Activated T-helper 17 cell treated with anti-CD3 and anti-CD28 coated beads, Interleukin-2, amount 50 U/mL, for 72 hours (primary cell): ENCODE data around the gene SLC7A14. TPM values are rescaled to one million over a fixed set of nuclear protein-coding genes. Genes with fewer than 3 reads are reported as not detected.

Source experiments
- ATAC-seq: fragments of 150-1000 bp; cut with Tn5 transposase; replicated peaks from 2 replicates; pipeline ENCODE4 v1.10.0; 2021; ENCODE audit warnings: mild to moderate bottlenecking, moderate library complexity
- H3K27ac Mint-ChIP-seq: one replicate; pipeline ENCODE4 v1.8.0; 2022; ENCODE audit warnings: mixed read lengths
- H3K27me3 Mint-ChIP-seq: one replicate; pipeline ENCODE4 v1.8.0; 2022; ENCODE audit warnings: mixed read lengths
- H3K36me3 Mint-ChIP-seq: one replicate; pipeline ENCODE4 v1.8.0; 2022; ENCODE audit warnings: low read depth, mild to moderate bottlenecking, mixed read lengths
- H3K4me1 Mint-ChIP-seq: one replicate; pipeline ENCODE4 v1.8.0; 2022; ENCODE audit warnings: mixed read lengths
- H3K4me3 Mint-ChIP-seq: one replicate; pipeline ENCODE4 v1.8.0; 2022; ENCODE audit warnings: mild to moderate bottlenecking, mixed read lengths
- H3K9me3 Mint-ChIP-seq: one replicate; pipeline ENCODE4 v1.8.0; 2022; ENCODE audit warnings: mixed read lengths
- total RNA-seq, 2 donors: library from RNA; stranded (reverse); gene quantifications; one replicate each; pipeline ENCODE4 v1.2.3, GENCODE V29; 2022

SLC7A14 gene
- total RNA-seq, 2 donors from 2014 or later = not detected

DNA sequence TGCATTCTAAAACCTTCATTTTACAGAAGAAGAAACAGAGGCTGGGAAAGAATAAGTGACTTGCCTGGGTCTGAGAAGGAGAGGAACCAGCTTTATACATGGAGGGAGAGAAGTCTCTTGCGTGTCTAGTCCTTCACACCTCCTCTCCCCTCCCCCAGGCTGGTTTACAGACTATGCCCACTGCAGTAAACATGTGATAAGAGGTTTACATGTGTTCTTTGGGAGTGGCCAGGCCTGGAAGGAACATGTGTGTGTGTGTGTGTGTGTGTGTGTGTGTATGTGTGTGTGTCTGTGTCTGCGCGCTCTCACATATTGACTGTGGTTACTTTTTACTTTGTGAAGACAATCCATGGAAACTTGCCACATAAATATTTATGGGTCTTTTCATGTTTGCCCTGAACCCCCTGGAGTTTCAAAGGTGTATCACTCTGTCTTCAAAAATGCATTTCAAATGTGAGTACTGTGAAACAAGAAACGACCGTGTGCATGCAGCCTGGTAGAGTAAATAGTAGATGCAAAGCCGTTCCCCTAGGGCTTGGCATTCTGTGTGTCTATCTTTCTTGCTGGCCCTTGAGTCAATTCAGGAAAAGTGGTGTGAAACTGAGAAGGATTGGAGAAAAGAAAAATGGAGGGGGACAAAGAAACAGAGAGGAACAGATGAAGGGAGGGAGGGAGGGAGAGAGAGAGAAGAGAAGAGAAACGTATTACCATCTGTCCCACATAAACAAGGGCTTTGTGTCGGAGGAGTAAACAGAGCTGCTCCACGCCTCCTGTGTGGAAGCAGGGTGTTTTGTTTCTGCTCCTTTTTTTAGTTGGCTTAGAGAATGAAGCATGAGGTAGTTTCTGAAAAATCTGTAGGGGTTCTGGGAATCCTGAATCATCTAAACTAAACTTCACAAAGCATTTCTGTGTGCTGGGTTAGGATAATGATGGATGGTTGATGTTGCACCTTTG is 115.5 kb downstream of the SLC7A14 start:
- H3K36me3 Mint-ChIP-seq = no peaks in the 10 kb centered on the region
- H3K4me3 Mint-ChIP-seq = no peak overlapping the region
- no peaks in the 10 kb centered on the region for H3K9me3 Mint-ChIP-seq
- ATAC-seq = no peak
- H3K4me1 Mint-ChIP-seq = no peaks in the 10 kb centered on the region
- peaks cover 39% of the 10 kb centered on the region for H3K27me3 Mint-ChIP-seq
- H3K27ac Mint-ChIP-seq = no peak overlapping the region

DNA sequence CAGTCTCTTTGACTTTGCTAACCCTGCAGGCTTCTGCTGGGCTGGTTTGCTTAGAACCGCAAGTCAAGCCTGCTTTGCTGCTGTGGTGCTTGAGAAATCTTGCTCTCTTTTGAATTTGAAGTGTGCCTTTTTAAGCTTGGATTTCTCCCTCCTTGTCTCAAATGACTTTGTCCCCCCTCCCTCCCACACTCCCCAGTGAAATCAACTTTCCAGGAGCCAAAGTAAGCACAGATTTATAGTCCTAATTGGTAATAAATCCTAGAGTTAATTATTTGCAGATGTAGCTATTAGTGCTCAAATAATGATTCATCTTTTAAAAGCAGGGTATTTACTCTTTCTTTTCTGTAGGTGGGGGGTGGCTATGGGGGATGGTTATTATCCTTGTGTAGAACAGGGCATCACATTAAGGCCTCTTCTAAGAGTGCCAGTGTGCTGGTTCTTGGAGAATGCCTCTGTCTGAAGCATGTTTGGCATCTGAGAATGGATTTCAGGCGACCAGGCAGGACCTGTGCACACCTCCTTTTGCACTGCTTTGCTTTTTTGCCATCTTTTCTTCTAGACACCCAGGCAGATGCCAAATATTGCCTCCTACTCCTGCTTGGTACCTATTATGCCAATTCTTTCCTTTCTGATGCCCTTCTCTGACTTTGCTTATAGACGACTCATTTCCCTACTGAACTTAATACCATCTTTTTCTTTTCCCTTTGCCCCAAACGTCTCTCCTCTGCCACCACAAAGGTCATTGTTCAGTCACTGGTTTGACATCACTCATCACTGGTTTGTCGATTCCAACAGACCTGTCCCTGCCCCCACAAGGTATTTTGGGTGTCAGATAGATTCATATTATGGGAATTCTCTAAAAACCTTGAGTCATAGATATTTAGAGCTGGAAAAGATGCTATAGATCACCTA is 116.5 kb downstream of the SLC7A14 start:
- Mint-ChIP-seq H3K36me3 (no peaks in the 10 kb centered on the region), H3K4me1 (no peaks in the 10 kb centered on the region), H3K27ac (no peak overlapping the region), H3K27me3 (peaks cover 36% of the 10 kb centered on the region), H3K4me3 (no peak overlapping the region), H3K9me3 (no peaks in the 10 kb centered on the region)
- peak; percentile 40 for ATAC-seq

DNA sequence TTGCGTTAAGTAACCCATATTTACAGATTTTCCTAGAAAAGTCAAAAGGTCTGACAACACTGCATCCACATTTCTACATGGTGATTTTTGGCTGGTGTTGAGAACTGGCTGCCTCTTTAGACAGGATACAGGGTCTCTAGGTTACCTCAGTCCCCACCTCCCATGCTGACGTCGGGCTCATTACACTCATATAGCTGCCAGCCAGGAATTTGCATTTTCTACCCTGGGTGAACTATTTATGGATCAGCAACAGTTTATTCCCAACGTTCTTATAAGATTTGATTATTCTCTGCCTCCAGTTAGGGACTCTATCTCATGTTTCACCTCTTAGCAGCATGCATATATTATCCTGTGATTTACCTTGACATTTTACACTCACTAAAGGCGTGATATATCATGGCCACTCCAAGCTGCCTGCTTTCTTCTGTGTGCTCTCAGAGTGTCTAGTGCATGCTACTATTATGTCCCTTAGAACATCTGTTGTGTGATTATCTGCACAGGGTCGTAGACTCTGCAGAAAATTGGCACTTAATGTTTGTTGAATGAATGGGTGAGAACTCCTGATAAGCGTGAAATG is 118.2 kb downstream of the SLC7A14 start:
- ATAC-seq = no peak
- Mint-ChIP-seq H3K27ac (no peak overlapping the region), H3K4me1 (no peaks in the 10 kb centered on the region), H3K27me3 (peaks cover 34% of the 10 kb centered on the region), H3K4me3 (no peak overlapping the region), H3K9me3 (no peaks in the 10 kb centered on the region), H3K36me3 (no peaks in the 10 kb centered on the region)

DNA sequence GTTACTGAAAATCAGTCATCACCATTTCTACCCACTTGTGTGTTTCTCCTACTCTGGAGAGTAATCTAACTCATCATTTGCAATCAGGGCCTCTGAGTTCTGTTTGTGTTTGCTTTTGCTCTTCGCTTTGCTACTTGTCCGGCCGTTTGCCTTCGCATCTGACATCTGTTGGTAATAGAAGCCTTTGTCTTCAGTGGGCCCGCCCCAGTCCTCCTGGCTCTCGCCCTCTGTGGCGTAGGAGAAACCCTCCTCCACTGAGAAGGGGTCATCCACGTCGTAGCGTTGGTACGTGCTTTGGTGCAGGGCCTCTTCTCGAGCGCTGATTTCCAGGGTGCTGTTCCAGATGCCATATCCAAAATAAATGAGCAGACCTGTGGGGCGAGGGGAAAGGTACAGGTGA is 118.9 kb downstream of the SLC7A14 start:
- H3K4me3 Mint-ChIP-seq = no peak overlapping the region
- H3K9me3 Mint-ChIP-seq = no peaks in the 10 kb centered on the region
- no peak for ATAC-seq
- no peaks in the 10 kb centered on the region for H3K36me3 Mint-ChIP-seq
- peaks cover 36% of the 10 kb centered on the region for H3K27me3 Mint-ChIP-seq
- H3K27ac Mint-ChIP-seq = no peak overlapping the region
- H3K4me1 Mint-ChIP-seq = no peaks in the 10 kb centered on the region

DNA sequence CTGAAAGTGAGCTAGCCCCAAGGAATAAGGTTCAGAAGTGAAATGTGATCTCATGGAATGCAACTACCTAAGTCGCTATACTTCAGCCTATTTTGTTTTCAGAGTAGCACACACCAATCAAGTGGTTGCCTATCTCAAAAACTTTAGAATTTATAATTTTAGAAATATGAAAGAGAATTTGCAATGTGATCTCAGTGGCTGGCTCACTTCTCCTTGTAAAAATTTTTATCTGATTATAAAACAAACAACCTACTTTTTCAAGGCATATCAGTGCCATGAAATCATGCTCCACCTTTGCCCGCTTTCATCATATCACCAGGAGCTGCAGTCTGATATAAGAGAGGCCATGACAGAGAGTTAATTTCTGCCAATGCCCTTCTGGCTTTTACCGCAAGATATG is 119.9 kb downstream of the SLC7A14 start:
- Mint-ChIP-seq H3K4me3 (no peak overlapping the region), H3K27ac (no peak overlapping the region), H3K4me1 (no peaks in the 10 kb centered on the region), H3K9me3 (no peaks in the 10 kb centered on the region), H3K36me3 (no peaks in the 10 kb centered on the region), H3K27me3 (peaks cover 32% of the 10 kb centered on the region)
- ATAC-seq = no peak

DNA sequence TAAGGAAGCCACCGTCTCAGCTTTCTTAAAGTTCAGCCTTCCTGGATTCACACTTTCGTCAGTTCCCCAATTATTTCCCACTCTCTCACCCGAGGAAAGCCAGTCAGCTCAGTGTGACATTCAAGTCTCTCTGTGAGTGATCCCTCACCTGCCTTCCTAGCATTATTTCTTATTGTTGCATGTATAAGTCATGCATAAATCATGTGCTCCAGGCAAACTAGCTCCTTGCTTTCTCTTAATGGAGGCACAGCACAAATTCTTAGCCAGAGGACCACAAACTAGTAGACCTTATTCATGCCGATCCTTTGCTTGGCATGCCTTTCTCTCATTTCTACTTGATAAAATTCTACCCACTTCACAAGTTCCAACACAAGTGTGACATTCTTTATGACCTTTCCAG is 122.9 kb downstream of the SLC7A14 start:
- H3K9me3 Mint-ChIP-seq = no peaks in the 10 kb centered on the region
- H3K36me3 Mint-ChIP-seq = no peaks in the 10 kb centered on the region

DNA sequence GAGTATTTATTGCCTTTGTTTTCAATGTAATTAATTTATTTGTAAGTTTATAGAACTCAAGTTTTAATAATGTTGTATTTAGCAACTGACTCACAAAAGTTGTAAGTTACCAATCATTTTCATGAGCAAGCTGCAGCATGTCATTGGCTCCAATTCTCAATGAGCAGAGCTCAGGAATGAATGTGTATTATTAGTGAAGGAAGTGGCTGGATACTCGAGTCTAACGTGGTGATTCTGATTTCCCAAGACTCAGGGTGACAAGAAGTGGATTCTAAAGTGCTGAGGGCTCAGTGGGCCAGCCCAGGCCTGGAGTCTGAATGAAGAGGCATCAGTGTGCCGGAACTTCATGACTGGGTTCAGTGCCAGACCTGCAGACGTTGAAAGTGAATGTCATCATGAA is 127.6 kb downstream of the SLC7A14 start:
- Mint-ChIP-seq H3K4me3 (no peak overlapping the region), H3K4me1 (no peaks in the 10 kb centered on the region), H3K36me3 (no peaks in the 10 kb centered on the region), H3K9me3 (no peaks in the 10 kb centered on the region), H3K27ac (no peak overlapping the region), H3K27me3 (peaks cover 19% of the 10 kb centered on the region)
- ATAC-seq = no peak

More for the DNA sequence above, 122.9 kb downstream of the SLC7A14 start:
- Mint-ChIP-seq H3K4me3 (no peak overlapping the region), H3K27me3 (peaks cover 19% of the 10 kb centered on the region), H3K4me1 (no peaks in the 10 kb centered on the region), H3K27ac (no peak overlapping the region)
- ATAC-seq = no peak

DNA sequence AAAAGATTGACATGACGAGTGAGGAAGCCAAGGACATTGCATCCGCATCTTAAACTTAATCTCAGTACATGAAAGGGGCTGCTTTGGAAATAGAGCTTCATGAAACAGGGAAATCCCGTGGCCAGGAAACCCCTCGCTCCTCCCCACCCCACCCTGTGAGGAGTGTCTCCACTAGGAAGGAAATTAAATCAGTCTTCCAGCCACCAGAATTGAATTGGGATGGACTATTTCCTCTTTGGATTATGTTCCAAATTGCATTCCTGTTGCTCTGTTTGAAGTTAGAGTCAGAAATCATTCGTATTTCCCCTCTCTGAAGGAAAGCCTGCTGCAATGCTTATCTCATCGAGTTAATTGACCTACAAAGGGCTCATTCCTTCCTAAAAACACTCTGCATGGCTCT is 131.4 kb downstream of the SLC7A14 start:
- no peak for ATAC-seq
- no peaks in the 10 kb centered on the region for H3K36me3 Mint-ChIP-seq

DNA sequence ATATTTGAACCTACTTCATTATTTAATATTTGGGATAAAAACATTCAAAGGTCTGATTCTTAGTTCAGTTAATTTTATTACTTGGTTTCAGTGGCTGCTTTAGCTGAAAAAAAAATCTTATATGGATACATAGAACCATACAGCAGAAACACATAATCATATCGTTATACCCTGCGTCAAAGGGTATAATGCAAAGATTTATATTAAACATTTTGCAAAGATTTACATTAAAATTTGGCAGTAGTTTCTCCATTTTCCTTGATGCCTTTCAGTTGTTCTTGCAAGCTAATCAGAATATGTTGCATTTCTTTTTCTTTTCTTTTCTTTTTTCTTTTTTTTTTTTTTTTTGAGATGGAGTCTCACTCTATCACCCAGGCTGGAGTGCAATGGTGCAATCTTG is 135.8 kb downstream of the SLC7A14 start:
- no peaks in the 10 kb centered on the region for H3K9me3 Mint-ChIP-seq
- no peak overlapping the region for H3K4me3 Mint-ChIP-seq
- H3K36me3 Mint-ChIP-seq = no peaks in the 10 kb centered on the region
- no peaks in the 10 kb centered on the region for H3K4me1 Mint-ChIP-seq
- no peak overlapping the region for H3K27ac Mint-ChIP-seq
- no peak for ATAC-seq
- H3K27me3 Mint-ChIP-seq = no peaks in the 10 kb centered on the region

More for the DNA sequence above, 131.4 kb downstream of the SLC7A14 start:
- no peak overlapping the region for H3K4me3 Mint-ChIP-seq
- peaks cover 9% of the 10 kb centered on the region for H3K27me3 Mint-ChIP-seq
- H3K4me1 Mint-ChIP-seq = no peaks in the 10 kb centered on the region
- H3K27ac Mint-ChIP-seq = no peak overlapping the region
- no peaks in the 10 kb centered on the region for H3K9me3 Mint-ChIP-seq

DNA sequence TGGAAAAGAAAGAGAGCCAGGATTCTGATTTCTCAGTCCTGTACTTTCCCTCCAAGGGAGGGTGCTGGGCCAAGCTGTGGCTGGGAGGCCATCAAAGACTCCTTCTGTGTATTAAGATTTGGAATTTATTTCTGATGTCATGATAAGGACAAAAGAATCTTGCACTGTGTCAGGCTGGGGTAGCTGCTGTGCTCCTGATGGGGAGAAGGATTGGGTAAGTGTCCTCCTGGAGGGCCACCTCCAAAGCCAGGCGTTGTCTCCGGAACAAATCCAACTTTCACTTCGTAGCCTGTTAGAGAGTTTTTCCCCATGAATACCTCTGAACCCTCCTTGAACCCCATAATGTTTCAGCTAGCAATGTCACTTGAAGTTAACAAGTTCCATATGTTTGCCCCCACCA is 137.3 kb downstream of the SLC7A14 start:
- no peaks in the 10 kb centered on the region for H3K9me3 Mint-ChIP-seq
- ATAC-seq = no peak
- no peaks in the 10 kb centered on the region for H3K36me3 Mint-ChIP-seq
- H3K27me3 Mint-ChIP-seq = peaks cover 4% of the 10 kb centered on the region
- H3K4me1 Mint-ChIP-seq = no peaks in the 10 kb centered on the region
- no peak overlapping the region for H3K4me3 Mint-ChIP-seq
- H3K27ac Mint-ChIP-seq = no peak overlapping the region

DNA sequence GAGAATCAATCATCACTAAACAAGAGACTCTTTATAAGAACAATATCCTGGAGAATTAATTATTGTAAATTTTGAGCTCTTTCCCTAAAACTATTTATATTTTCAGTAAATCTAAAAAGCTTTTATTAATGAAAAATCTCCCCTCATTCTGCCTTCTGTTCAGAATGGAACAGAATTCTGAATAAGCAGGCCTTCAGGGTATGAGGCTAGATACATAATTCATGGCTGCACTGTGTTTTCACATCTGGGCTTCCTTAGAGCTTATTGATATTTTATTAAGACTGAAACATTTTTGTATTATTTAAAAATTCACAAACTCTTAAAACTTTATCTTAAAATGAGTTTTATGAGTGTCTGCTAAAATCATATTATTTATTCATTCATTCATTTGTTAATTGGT is 142.4 kb downstream of the SLC7A14 start:
- Mint-ChIP-seq H3K4me3 (no peak overlapping the region), H3K27me3 (peaks cover 22% of the 10 kb centered on the region), H3K27ac (no peak overlapping the region), H3K9me3 (no peaks in the 10 kb centered on the region), H3K36me3 (no peaks in the 10 kb centered on the region), H3K4me1 (no peaks in the 10 kb centered on the region)
- no peak for ATAC-seq

DNA sequence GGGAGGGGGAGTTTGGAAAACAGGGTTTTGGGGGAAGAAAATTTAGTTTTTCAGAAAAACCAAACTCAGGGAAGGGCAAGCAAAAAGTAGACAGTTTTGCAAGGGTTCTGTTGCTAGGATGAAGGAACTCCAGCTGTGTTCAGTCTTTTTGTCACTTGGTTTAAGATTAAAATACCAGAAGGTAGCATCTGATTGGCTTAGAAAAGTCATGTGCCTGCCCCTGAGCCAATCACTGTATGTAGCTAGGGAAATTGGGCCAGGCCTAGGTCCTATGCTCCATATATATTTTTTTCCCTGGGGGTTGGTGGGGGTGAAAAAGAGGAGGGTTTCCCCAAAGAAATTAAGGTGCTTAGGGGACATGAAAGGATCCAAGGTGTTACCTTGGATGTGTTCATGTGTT is 142.9 kb downstream of the SLC7A14 start:
- no peaks in the 10 kb centered on the region for H3K36me3 Mint-ChIP-seq
- peaks cover 22% of the 10 kb centered on the region for H3K27me3 Mint-ChIP-seq
- no peaks in the 10 kb centered on the region for H3K9me3 Mint-ChIP-seq
- no peak overlapping the region for H3K4me3 Mint-ChIP-seq
- no peak for ATAC-seq
- H3K27ac Mint-ChIP-seq = no peak overlapping the region
- no peaks in the 10 kb centered on the region for H3K4me1 Mint-ChIP-seq

DNA sequence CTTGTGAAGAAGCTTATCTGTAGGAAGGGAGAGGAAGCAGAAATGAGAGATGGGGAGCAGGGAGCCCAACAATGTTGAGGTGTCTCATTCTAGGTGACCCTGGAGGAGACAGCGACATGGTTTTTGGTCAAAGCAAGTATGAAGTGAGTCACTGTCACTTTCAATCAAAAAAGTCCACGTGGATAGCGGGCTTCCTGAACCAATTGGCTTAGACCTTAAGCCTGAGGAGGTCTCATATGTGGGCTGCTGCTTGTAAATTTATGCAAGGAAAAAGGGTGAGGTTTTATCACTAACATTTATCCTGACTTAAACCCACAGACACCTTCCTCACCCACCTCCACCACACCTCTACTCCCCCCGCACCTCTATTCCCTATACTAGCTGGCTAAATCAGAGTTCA is 144.5 kb downstream of the SLC7A14 start:
- Mint-ChIP-seq H3K4me1 (no peaks in the 10 kb centered on the region), H3K36me3 (no peaks in the 10 kb centered on the region), H3K27me3 (peaks cover 22% of the 10 kb centered on the region), H3K4me3 (no peak overlapping the region), H3K9me3 (no peaks in the 10 kb centered on the region), H3K27ac (no peak overlapping the region)
- no peak for ATAC-seq

DNA sequence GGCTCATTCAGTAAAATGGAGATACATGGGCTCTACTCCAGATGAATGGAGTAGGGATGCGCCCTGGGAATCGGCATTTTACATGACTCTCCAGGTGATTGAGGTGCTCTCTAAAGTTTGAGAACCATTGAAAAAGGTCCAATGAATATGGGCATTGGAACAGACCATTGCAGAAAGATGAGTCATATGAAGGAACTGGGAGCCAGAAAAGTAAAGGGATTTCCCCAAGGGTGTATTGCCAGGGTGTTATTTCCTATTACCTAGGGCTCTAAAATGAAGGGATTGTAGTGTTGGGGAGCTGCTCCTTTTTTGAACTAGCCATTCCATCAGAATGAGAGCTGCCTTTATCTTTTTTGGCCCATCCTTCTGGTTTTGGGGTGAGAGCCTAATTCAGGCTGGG is 145.5 kb downstream of the SLC7A14 start:
- Mint-ChIP-seq H3K9me3 (no peaks in the 10 kb centered on the region), H3K36me3 (no peaks in the 10 kb centered on the region), H3K27ac (no peak overlapping the region), H3K4me3 (no peak overlapping the region), H3K4me1 (no peaks in the 10 kb centered on the region), H3K27me3 (peaks cover 22% of the 10 kb centered on the region)
- peak; percentile 66 for ATAC-seq
